ENCODE data around the gene CAMK2G.
"Not testable (repeated sequence)": the region's sequence is repeated elsewhere in the genome, so short reads cannot be mapped to it uniquely, and the experiment has no call there.

CAMK2G gene

GRCh38 chr10:73874267-73875138 is at the start of gene CAMK2G:
TSS of gene CAMK2G (minus strand) at chr10:73874555. CDS start at chr10:73874461, 94 bp downstream.
- DNase-seq: peak; percentile 75

GRCh38 chr10:73922864-73923133 is 48.4 kb upstream of the CAMK2G start:
- no peak for DNase-seq

GRCh38 chr10:73922007-73922863 is 47.9 kb upstream of the CAMK2G start:
- no peak for DNase-seq

GRCh38 chr10:73920089-73920488 is 45.7 kb upstream of the CAMK2G start:
- no peak for DNase-seq

- not testable (repeated sequence) for DNase-seq
Measured at GRCh38 chr10:73919481-73919880, 45.1 kb upstream of the CAMK2G start.

- DNase-seq: no peak
Measured at GRCh38 chr10:73917566-73918305, 43.4 kb upstream of the CAMK2G start.

- no peak for DNase-seq
Measured at GRCh38 chr10:73916761-73917470, 42.6 kb upstream of the CAMK2G start.

- DNase-seq: no peak
Measured at GRCh38 chr10:73915206-73915851, 41.0 kb upstream of the CAMK2G start.

DNA sequence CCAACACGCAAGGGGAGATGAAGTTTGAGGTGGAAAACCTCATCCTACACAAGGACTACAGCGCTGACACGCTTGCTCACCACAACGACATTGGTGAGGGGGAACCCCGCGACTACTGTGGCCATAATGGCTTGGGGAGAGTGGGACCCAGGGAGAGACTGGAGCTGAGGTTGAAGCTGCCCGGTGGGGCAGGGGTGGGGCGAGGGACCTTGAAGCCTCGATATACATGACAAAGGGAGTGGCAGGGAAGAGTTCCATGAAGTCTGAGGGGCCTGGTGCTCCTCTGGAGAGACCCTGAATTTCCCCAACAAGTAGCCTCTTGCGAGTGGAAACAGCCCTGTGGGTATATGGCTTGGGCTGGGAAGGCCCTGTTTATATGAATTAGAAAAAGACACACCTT is 39.7 kb upstream of the CAMK2G start:
- no peak for DNase-seq

GRCh38 chr10:73911553-73912004 is 37.2 kb upstream of the CAMK2G start:
- no peak for DNase-seq

GRCh38 chr10:73910764-73911552 is 36.6 kb upstream of the CAMK2G start, which contains the start of gene PLAU:
TSS of gene PLAU (plus strand) at chr10:73911132. CDS start at chr10:73911556, 424 bp downstream.
- peak; percentile 28 for DNase-seq

GRCh38 chr10:73910401-73910763 is 36.0 kb upstream of the CAMK2G start:
- DNase-seq: no peak

DNA sequence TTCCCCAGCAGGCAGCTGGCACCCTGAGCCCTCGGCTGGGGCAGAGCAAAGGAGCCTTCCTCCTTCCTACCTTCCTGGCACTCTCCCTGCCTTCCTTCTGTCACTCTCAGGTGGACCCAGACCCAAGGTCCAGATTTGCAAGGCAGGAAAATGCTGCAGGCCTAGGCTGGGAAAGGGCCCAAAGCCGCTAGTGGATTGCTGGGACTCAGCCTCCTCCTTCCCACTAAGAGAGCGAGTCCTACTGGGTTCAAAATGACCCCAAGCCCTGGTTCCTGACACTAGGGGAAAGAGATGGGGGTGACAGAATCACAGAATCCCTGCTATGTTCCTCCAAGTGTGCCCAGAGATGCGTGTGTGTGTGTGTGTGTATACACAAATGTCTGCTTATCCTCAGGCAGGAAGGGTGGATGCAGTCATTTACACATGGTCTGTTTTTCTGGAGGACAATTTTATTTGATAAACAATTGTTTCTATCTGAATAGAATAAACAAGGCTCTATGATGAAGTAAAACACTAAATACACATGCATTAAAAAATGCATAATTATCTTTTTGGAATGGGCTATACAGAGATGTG is 35.3 kb upstream of the CAMK2G start:
- no peak for DNase-seq

GRCh38 chr10:73908853-73909539 is 34.6 kb upstream of the CAMK2G start:
- DNase-seq: peak; percentile 84

DNA sequence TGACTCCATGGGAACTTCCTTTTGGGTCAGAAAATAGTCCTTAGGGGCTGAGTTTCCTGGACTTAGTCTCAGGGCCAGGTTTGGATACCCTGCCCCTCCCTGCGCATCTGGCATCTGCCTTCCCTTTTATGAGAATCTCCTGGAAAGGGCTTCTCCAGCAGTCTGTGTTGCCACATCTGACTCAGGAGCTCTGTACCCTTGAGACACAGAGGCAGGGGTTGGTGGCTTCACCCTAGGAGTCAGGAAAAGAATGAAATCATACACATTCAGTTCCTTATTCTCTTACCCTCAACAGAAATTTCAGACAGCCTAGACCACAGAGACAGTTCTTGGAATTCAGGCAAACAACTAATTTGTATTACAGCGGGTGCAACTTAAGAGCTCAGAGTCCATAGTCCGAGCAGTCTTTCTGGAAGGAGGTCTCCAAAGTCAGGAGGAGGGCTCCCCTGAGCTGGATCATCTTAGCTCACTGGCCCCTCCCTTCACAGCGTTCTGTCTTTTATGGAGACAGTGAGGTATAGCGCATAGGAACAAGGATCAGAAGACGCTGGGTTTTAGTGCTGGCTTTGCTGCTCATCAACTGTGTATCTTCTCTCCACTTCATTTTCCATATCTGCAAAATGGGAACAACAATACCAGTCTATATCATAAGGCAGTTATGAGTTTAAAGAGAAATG is 33.6 kb upstream of the CAMK2G start:
- peak; percentile 51 for DNase-seq

DNA sequence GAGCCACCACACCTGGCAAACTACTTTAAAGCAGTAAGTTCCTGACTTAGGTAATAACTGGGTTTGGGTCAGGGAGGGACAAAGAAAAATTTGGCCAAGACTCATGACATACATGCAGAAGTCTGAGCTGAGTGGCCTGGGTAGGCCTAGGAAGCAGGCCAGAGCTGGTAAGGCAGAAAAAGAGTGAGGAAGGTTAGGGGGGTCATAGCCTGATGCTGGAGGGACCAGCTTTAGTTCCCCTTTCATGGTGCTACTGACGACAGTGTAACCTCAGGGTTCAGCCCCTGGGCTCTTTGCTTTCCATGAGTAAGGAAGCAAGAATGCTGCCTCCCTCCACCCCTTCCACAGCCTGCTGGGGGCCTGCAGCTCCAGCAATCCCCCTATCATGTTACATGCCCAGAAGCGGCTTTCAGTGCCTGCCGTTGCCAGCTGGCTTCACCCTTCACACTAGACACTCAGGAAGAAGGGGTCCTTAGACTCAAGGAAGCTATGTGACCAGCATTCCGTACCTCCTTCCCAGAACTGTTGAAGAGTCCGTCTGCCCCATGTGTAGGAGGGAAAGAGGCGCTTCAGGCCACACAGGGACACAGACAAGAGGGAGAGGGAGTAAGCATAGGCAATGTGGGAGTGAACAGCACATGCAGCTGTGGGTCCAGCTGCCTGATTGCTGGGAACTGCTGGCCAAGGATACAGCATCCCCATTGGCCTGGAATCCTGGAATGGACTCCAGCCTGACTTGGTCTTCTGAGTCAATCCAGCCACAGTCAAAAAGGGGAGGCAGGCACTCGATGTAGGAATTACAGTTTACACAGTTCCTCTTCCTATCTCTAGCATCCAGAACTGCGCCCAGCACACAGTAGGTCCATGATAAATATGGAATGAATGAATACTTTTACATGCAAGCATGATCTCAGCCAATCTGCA is 32.4 kb upstream of the CAMK2G start:
- peak; percentile 94 for DNase-seq

DNA sequence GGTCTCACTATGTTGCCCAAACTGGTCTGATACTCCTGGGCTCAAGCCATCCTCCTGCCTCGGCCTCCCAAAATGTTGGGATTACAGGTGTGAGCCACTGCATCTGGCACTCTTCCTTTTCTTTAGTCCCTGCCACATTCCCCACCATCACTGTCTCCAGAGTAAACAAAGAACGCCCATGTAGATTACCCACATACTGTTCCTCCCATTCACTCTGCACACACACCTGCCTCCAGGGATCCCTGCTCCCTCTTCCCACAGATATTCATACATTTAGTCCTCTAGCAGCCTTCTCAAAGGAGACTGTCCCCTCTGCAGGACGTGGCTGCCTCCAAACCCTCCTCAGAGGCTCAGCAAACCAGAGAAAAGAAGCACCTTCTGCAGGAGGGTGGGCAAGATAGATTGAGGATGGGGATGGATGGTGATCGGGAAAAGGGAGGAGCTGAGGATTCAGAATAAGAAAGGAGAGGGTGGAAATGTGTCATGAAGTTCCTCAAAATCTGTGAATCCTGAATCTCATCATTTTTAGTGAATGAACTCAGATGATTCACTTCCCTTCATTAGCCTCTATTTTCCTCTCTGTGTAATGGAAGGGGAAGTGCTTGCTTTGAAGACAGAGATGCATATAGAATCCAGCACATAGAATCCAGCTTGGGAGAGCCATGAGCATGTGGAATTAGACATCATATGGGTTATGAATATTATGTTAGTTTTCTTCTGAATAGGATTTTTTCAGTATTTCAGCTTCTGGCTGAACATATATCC is 31.1 kb upstream of the CAMK2G start:
- no peak for DNase-seq

GRCh38 chr10:73902351-73902750 is 28.0 kb upstream of the CAMK2G start:
- DNase-seq: no peak

Measured in T1000 (cell line).